ENCODE measurements around the gene SLC12A3. TPM values are rescaled to one million over a fixed set of nuclear protein-coding genes. Genes with fewer than 3 reads are reported as not detected.
A peak's percentile ranks its signal among the peaks of the same experiment; 100 is the strongest.

The SLC12A3 gene
- polyA plus RNA-seq, 1 donor from 2014 or later, result 1.6 TPM

- no peaks in the 10 kb centered on the region for H3K27me3 Mint-ChIP-seq
- H3K4me3 Mint-ChIP-seq, result no peak overlapping the region
- no peaks in the 10 kb centered on the region for H3K9me3 Mint-ChIP-seq
- H3K4me1 Mint-ChIP-seq, result peaks cover 7 to 16% (median 7%) of the 10 kb centered on the region in 3 donors
- H3K27ac Mint-ChIP-seq, result no peak overlapping the region
- no peaks in the 10 kb centered on the region for H3K36me3 Mint-ChIP-seq
Observed at GRCh38 chr16:56956076-56956475, 91.1 kb downstream of the SLC12A3 start.

GRCh38 chr16:56956756-56957155 lies 91.7 kb downstream of the SLC12A3 start:
- no peak overlapping the region for H3K27ac Mint-ChIP-seq
- peaks cover under 1 to 10% (median 3%) of the 10 kb centered on the region in 3 donors for H3K4me1 Mint-ChIP-seq
- H3K36me3 Mint-ChIP-seq, result no peaks in the 10 kb centered on the region
- H3K4me3 Mint-ChIP-seq, result no peak overlapping the region
- no peaks in the 10 kb centered on the region for H3K9me3 Mint-ChIP-seq
- H3K27me3 Mint-ChIP-seq, result no peaks in the 10 kb centered on the region

- Mint-ChIP-seq H3K4me3 (no peak overlapping the region), H3K9me3 (no peaks in the 10 kb centered on the region), H3K27me3 (no peaks in the 10 kb centered on the region), H3K27ac (no peak overlapping the region), H3K4me1 (peaks cover 16 to 21% (median 16%) of the 10 kb centered on the region in 3 donors), H3K36me3 (no peaks in the 10 kb centered on the region)
Observed at GRCh38 chr16:56960681-56961281, 95.8 kb downstream of the SLC12A3 start.

GRCh38 chr16:56961386-56961785 lies 96.4 kb downstream of the SLC12A3 start:
- H3K4me1 Mint-ChIP-seq, result peaks cover 18 to 22% (median 22%) of the 10 kb centered on the region in 3 donors
- H3K27ac Mint-ChIP-seq, result peak overlapping the region in 1 of 3 donors; percentile 62
- H3K27me3 Mint-ChIP-seq, result no peaks in the 10 kb centered on the region
- H3K9me3 Mint-ChIP-seq, result no peaks in the 10 kb centered on the region
- H3K4me3 Mint-ChIP-seq, result no peak overlapping the region
- no peaks in the 10 kb centered on the region for H3K36me3 Mint-ChIP-seq

GRCh38 chr16:56961851-56962281 lies 96.9 kb downstream of the SLC12A3 start, which contains the start of gene CETP:
Gene CETP (plus strand): TSS chr16:56961950. CDS start chr16:56961980, 30 bp downstream.
- Mint-ChIP-seq H3K9me3 (no peaks in the 10 kb centered on the region), H3K4me3 (no peak within 1 kb of the TSS), H3K27me3 (no peaks in the 10 kb centered on the region), H3K4me1 (peaks cover 18 to 22% (median 21%) of the 10 kb centered on the region in 3 donors), H3K36me3 (no peaks in the 10 kb centered on the region), H3K27ac (peak within 1 kb of the TSS in 1 of 3 donors; percentile 62)

GRCh38 chr16:56964243-56965148 lies 99.5 kb downstream of the SLC12A3 start:
- Mint-ChIP-seq H3K4me1 (peaks cover 18 to 25% (median 25%) of the 10 kb centered on the region in 3 donors), H3K27me3 (no peaks in the 10 kb centered on the region), H3K4me3 (peak overlapping the region in 2 of 4 donors; percentile 51 to 71), H3K27ac (peak overlapping the region; percentile 78 to 92 (median 90)), H3K36me3 (no peaks in the 10 kb centered on the region), H3K9me3 (no peaks in the 10 kb centered on the region)

Other genes starting within 250 kb of the SLC12A3 start
- gene MT1E, start 239.4 kb upstream of the SLC12A3 start, polyA plus RNA-seq, result 0.49 TPM
- gene MT1M, start 232.5 kb upstream of the SLC12A3 start, polyA plus RNA-seq, result not detected
- gene MT1A, start 226.5 kb upstream of the SLC12A3 start, polyA plus RNA-seq, result not detected
- gene MT1B, start 213.3 kb upstream of the SLC12A3 start, polyA plus RNA-seq, result not detected
- 9.7 TPM for gene MT1F, start 207.2 kb upstream of the SLC12A3 start, polyA plus RNA-seq
- gene MT1G, start 197.1 kb upstream of the SLC12A3 start, polyA plus RNA-seq, result not detected
- not detected for gene MT1H, start 195.4 kb upstream of the SLC12A3 start, polyA plus RNA-seq
- 14.2 TPM for gene MT1X, start 182.7 kb upstream of the SLC12A3 start, polyA plus RNA-seq
- gene NUP93, start 135.1 kb upstream of the SLC12A3 start, polyA plus RNA-seq, result 60.6 TPM
- 298 TPM for gene HERPUD1, start 66.9 kb downstream of the SLC12A3 start, polyA plus RNA-seq
- gene CETP, start 96.7 kb downstream of the SLC12A3 start, polyA plus RNA-seq, result 0.79 TPM
- 134 TPM for gene NLRC5, start 124.3 kb downstream of the SLC12A3 start, polyA plus RNA-seq
- gene CPNE2, start 227.4 kb downstream of the SLC12A3 start, polyA plus RNA-seq, result 2.0 TPM